PC-9 (cell line): ENCODE data around the gene MUC3A. TPM values are rescaled to one million over a fixed set of nuclear protein-coding genes. Genes with fewer than 3 reads are reported as not detected.

ENCODE experiments used
- BruUV-seq: library from RNA; stranded (reverse); fragments of 400-500 nt; replicated peaks from 2 replicates; lab custom pipeline; 2021; lab: Mats Ljungman, UMichigan
- CTCF ChIA-PET: fragments of 300-600 bp; sonication (Branson Sonifier 250); formaldehyde crosslinking; loops from one replicate; lab custom pipeline; 2022; ENCODE audit warnings: antibody characterized with exemption; lab: Charles Lee
- POLR2A ChIA-PET: fragments of 300-600 bp; sonication (Branson Sonifier 250); formaldehyde crosslinking; loops from one replicate; lab custom pipeline; 2022; ENCODE audit warnings: antibody characterized with exemption; ENCODE audit not compliant: unreplicated experiment; lab: Charles Lee
- DNase-seq, 2 experiments: peaks; one replicate each; pipeline versions ENCODE4 v3.0.0 to v3.0.0-alpha.2; 2015 to 2022; ENCODE audit warnings: mixed read lengths in 1 of 2
- H2AFZ ChIP-seq: fragments of 200-600 bp; sonication (generic); 2 replicates; pipeline ENCODE4 v1.8.1; 2017; ENCODE audit warnings: antibody characterized with exemption
- H3F3A ChIP-seq: fragments of 200-600 bp; sonication (generic); 2 replicates; pipeline ENCODE4 v1.8.1; 2017; ENCODE audit warnings: antibody characterized with exemption, mild to moderate bottlenecking, low read depth; ENCODE audit not compliant: insufficient read depth
- H3K27ac ChIP-seq: fragments of 200-600 bp; sonication (generic); 2 replicates; pipeline ENCODE4 v1.6.1; 2016; ENCODE audit warnings: mixed run types
- H3K27me3 ChIP-seq: fragments of 200-600 bp; sonication (generic); 2 replicates; pipeline ENCODE4 v1.6.1; 2016; ENCODE audit warnings: low read depth, mixed run types; ENCODE audit not compliant: insufficient read depth
- H3K36me3 ChIP-seq: fragments of 200-600 bp; sonication (generic); 2 replicates; pipeline ENCODE4 v1.6.1; 2016; ENCODE audit warnings: low read depth, mixed run types
- H3K4me1 ChIP-seq: fragments of 200-600 bp; sonication (generic); replicated peaks from 2 replicates; pipeline ENCODE4 v1.6.1; 2016; ENCODE audit warnings: mixed run types; ENCODE audit not compliant: insufficient read depth
- H3K4me2 ChIP-seq: fragments of 200-600 bp; sonication (generic); 2 replicates; pipeline ENCODE4 v1.6.1; 2017; ENCODE audit warnings: mixed run types
- H3K4me3 ChIP-seq: fragments of 200-600 bp; sonication (generic); 2 replicates; pipeline ENCODE4 v1.6.1; 2016; ENCODE audit warnings: mixed run types
- H3K79me2 ChIP-seq: fragments of 200-600 bp; sonication (generic); 2 replicates; pipeline ENCODE4 v1.6.1; 2017; ENCODE audit warnings: low read depth, mixed run types
- H3K9me2 ChIP-seq: fragments of 200-600 bp; sonication (generic); 2 replicates; pipeline ENCODE4 v1.8.1; 2017; ENCODE audit warnings: mild to moderate bottlenecking; ENCODE audit not compliant: insufficient read depth
- H3K9me3 ChIP-seq: fragments of 200-600 bp; sonication (generic); 2 replicates; pipeline ENCODE4 v1.8.1; 2016; ENCODE audit warnings: low read depth; ENCODE audit not compliant: insufficient read depth
- H4K20me1 ChIP-seq: fragments of 200-600 bp; sonication (generic); 2 replicates; pipeline ENCODE4 v1.8.1; 2017; ENCODE audit not compliant: insufficient read depth
- CTCF ChIP-seq: fragments of 200-600 bp; sonication (generic); conservative IDR thresholded peaks from 2 replicates; pipeline ENCODE4 v1.6.1; 2017; ENCODE audit warnings: mixed run types, antibody characterized with exemption, mild to moderate bottlenecking, moderate library complexity
- EZH2 ChIP-seq: fragments of 200-600 bp; sonication (generic); IDR thresholded peaks from 2 replicates; pipeline ENCODE4 v1.8.0; 2017; ENCODE audit warnings: antibody characterized with exemption, low read depth
- intact Hi-C: fragments of 100-400 bp; cut with micrococcal nuclease; formaldehyde crosslinking; loops from one replicate; pipeline ENCODE4 v1.10.0; 2022; ENCODE audit not compliant: unreplicated experiment
- total RNA-seq: library from RNA; stranded (reverse); gene quantifications from 2 replicates; pipeline ENCODE4 v1.2.3, GENCODE V29; 2021

Gene MUC3A
- total RNA-seq, 1 experiment from 2014 or later, result 0.90 TPM

DNA sequence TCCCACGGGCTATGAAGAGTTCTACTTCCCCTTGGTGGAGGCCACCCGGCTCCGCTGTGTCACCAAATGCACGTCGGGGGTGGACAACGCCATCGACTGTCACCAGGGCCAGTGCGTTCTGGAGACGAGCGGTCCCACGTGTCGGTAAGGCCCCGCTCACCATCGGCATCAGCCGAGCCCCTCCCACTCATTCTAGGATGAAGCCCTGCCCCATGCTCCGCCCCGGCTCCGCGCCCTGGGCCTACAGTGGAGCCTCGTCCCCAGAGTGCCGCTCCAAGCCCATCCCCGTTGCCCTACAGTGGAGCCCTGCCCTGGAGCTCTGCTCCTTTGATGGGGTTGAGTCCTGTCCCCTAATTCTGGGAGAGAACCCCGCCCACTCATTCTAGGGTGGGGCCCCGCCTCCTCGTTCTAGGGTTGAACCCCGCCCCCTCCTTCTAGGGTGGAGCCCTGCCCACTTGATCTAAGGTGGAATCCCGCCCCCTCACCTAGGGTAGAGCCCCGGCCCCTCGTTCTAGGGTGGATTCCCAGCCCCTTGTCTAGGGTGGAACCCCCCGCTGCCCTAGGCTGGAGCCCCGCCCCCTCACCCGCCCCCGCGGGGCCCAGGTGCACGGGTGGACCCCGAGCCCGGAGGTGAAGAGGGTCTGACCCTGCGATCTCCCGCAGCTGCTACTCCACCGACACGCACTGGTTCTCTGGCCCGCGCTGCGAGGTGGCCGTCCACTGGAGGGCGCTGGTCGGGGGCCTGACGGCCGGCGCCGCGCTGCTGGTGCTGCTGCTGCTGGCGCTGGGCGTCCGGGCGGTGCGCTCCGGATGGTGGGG is 16.6 kb downstream of the MUC3A start:
- H3F3A ChIP-seq, result no peaks in the 10 kb centered on the region
- peak in 1 of 2 experiments; percentile 92 for DNase-seq
- no peaks in the 10 kb centered on the region for H3K9me2 ChIP-seq
- peaks cover 86% of the 10 kb centered on the region for H3K27me3 ChIP-seq
- no peak overlapping the region for H3K4me3 ChIP-seq
- POLR2A ChIA-PET, result interaction anchor here (0.6 kb wide), 1 partner anchor 936 kb away, joined by 3 read pairs; no protein-coding TSS in a partner anchor
- H3K9me3 ChIP-seq, result no peaks in the 10 kb centered on the region
- H3K36me3 ChIP-seq, result no peaks in the 10 kb centered on the region
- H3K4me2 ChIP-seq, result no peak overlapping the region
- no peak overlapping the region for H3K27ac ChIP-seq
- H2AFZ ChIP-seq, result no peak overlapping the region
- CTCF ChIA-PET, result interaction anchor here (0.6 to 0.7 kb wide), 4 partner anchors 8 to 906 kb away, joined by 3 to 8 read pairs (median 4); no protein-coding TSS in a partner anchor
- no peaks in the 10 kb centered on the region for H3K79me2 ChIP-seq
- H4K20me1 ChIP-seq, result no peaks in the 10 kb centered on the region
- no TSS peak for BruUV-seq
- intact Hi-C loops, result loop anchor here (1.0 to 5.0 kb wide), 4 partner anchors 71 to 171 kb away; partner anchors contain the start of gene ACHE
- no peaks in the 10 kb centered on the region for H3K4me1 ChIP-seq
- TF ChIP-seq CTCF (peak; percentile 46), EZH2 (no peak)

DNA sequence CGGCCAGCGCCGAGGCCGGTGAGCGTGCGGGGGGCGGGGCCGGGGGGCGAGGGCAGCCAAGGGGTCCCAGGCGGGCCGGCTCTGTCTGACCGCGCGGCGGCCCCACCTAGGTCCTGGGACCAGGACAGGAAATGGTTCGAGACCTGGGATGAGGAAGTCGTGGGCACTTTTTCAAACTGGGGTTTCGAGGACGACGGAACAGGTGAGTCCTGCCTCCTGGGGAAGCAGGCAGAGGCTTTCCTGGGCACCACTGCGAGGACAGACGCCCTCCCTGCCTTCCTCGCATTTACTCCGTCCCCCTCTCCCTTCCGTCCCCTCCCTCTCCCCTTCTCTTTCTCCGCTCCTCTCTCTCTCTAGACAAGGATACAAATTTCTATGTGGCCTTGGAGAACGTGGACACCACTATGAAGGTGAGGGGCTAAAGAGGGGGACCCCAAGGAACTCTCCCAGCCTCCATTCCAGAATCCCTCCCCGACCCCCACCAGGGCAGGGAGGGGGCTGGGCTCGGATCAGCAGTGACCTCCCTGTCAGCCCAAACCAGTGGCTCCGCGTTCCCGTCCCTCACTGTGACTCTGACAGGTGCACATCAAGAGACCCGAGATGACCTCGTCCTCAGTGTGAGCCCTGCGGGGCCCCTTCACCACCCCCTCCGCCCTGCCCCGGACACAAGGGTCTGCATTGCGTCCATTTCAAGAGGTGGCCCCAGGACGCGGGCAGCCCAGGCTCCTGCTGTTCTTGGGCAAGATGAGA is 17.4 kb downstream of the MUC3A start:
- Histone ChIP-seq H3K27ac (no peak overlapping the region), H3K9me2 (no peaks in the 10 kb centered on the region), H3K9me3 (no peaks in the 10 kb centered on the region), H3K79me2 (no peaks in the 10 kb centered on the region), H4K20me1 (no peaks in the 10 kb centered on the region), H3F3A (no peaks in the 10 kb centered on the region), H3K4me3 (no peak overlapping the region), H3K27me3 (peaks cover 86% of the 10 kb centered on the region), H3K4me2 (no peak overlapping the region), H3K4me1 (no peaks in the 10 kb centered on the region), H3K36me3 (no peaks in the 10 kb centered on the region), H2AFZ (no peak overlapping the region)
- no peak for DNase-seq
- POLR2A ChIA-PET, result no interaction called here
- no peak for TF ChIP-seq CTCF
- no peak for TF ChIP-seq EZH2
- intact Hi-C loops, result loop anchor here (1.0 to 5.0 kb wide), 4 partner anchors 71 to 171 kb away; partner anchors contain the start of gene ACHE
- no TSS peak for BruUV-seq
- CTCF ChIA-PET, result interaction anchor here (0.7 kb wide), 1 partner anchor 9 kb away, joined by 3 read pairs; no protein-coding TSS in a partner anchor

DNA sequence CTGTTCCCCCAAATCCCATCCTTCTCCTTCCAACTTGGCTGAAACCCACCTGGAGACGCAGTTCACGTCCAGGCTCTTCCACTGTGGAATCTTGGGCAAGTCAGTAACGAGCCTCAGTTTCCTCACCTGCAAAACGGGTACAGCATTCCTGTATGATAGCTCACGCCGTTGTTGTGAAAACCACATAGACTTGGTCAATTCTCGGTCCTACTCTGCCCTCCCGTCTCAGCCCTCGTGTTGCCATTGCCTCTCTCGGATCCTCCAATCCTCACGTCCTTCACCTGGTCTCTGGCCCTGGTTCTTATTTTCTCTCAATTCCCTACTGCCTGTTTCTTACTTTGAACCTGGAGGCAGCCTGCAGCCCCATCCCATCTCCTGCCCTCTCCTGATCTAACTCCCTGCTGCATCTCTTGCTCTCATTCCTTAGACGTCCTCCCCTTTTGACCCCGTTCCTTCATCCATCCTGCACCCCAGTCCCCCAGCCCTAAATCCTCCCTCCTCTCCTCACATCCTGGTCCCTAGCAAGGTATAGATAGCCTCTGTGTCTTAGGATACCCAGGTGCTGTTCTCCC is 18.0 kb downstream of the MUC3A start:
- no peaks in the 10 kb centered on the region for H3K36me3 ChIP-seq
- no TSS peak for BruUV-seq
- no peaks in the 10 kb centered on the region for H3F3A ChIP-seq
- no peak overlapping the region for H3K4me3 ChIP-seq
- no peak overlapping the region for H3K27ac ChIP-seq
- POLR2A ChIA-PET, result interaction anchor here (0.6 to 1.0 kb wide), 2 partner anchors 23 to 225 kb away, joined by 4 to 8 read pairs; no protein-coding TSS in a partner anchor
- intact Hi-C loops, result loop anchor here (2.0 to 5.0 kb wide), 3 partner anchors 91 to 170 kb away; no protein-coding TSS in a partner anchor
- CTCF ChIA-PET, result interaction anchor here (0.6 kb wide), 1 partner anchor 1013 kb away, joined by 10 read pairs; no protein-coding TSS in a partner anchor
- H3K9me2 ChIP-seq, result no peaks in the 10 kb centered on the region
- peak in 1 of 2 experiments; percentile 5 for DNase-seq
- H3K27me3 ChIP-seq, result peaks cover 89% of the 10 kb centered on the region
- no peaks in the 10 kb centered on the region for H3K4me1 ChIP-seq
- H3K79me2 ChIP-seq, result no peaks in the 10 kb centered on the region
- no peak for TF ChIP-seq CTCF
- no peak for TF ChIP-seq EZH2
- H2AFZ ChIP-seq, result no peak overlapping the region
- H3K9me3 ChIP-seq, result no peaks in the 10 kb centered on the region
- no peak overlapping the region for H3K4me2 ChIP-seq
- no peaks in the 10 kb centered on the region for H4K20me1 ChIP-seq
